Hepatocyte (in vitro differentiated cells): ENCODE data around the gene HEXD. TPM values are rescaled to one million over a fixed set of nuclear protein-coding genes. Genes with fewer than 3 reads are reported as not detected.

ENCODE experiments used
- DNase-seq: peaks from one replicate; pipeline ENCODE4 v3.0.0-alpha.2; 2016; ENCODE audit warnings: low spot score
- H2AFZ ChIP-seq: fragments of 200-600 bp; sonication (generic); 2 replicates; pipeline ENCODE4 v1.6.0; 2016; ENCODE audit warnings: antibody characterized with exemption, mild to moderate bottlenecking
- H3K27ac ChIP-seq: fragments of 200-600 bp; sonication (generic); 2 replicates; pipeline ENCODE4 v1.5.1; 2016; ENCODE audit warnings: mild to moderate bottlenecking
- H3K27me3 ChIP-seq: fragments of 200-600 bp; sonication (generic); 2 replicates; pipeline ENCODE4 v1.6.1; 2016
- H3K36me3 ChIP-seq: fragments of 200-600 bp; sonication (generic); replicated peaks from 2 replicates; pipeline ENCODE4 v1.5.1; 2016; ENCODE audit warnings: low read depth; ENCODE audit not compliant: insufficient read depth
- H3K4me1 ChIP-seq: fragments of 200-600 bp; sonication (generic); 2 replicates; pipeline ENCODE4 v1.5.1; 2016; ENCODE audit warnings: mild to moderate bottlenecking, moderate library complexity; ENCODE audit not compliant: insufficient read depth
- H3K4me2 ChIP-seq: fragments of 200-600 bp; sonication (generic); 2 replicates; pipeline ENCODE4 v1.6.0; 2016
- H3K4me3 ChIP-seq: fragments of 200-600 bp; sonication (generic); 2 replicates; pipeline ENCODE4 v1.5.1; 2016; ENCODE audit warnings: mild to moderate bottlenecking
- H3K79me2 ChIP-seq: fragments of 200-600 bp; sonication (generic); 2 replicates; pipeline ENCODE4 v1.6.0; 2017; ENCODE audit warnings: mild to moderate bottlenecking
- H3K9me2 ChIP-seq: fragments of 200-600 bp; sonication (generic); replicated peaks from 2 replicates; pipeline ENCODE4 v1.6.0; 2017; ENCODE audit warnings: mild to moderate bottlenecking; ENCODE audit not compliant: insufficient read depth
- H3K9me3 ChIP-seq: fragments of 200-600 bp; sonication (generic); 2 replicates; pipeline ENCODE4 v1.5.1; 2016; ENCODE audit warnings: low read depth, mild to moderate bottlenecking
- H4K20me1 ChIP-seq: fragments of 200-600 bp; sonication (generic); 2 replicates; pipeline ENCODE4 v1.6.0; 2016; ENCODE audit warnings: mild to moderate bottlenecking; ENCODE audit not compliant: insufficient read depth, poor library complexity, severe bottlenecking
- CTCF ChIP-seq: fragments of 200-600 bp; sonication (generic); IDR thresholded peaks from 2 replicates; pipeline ENCODE4 v1.5.1; 2016; ENCODE audit warnings: antibody characterized with exemption, mild to moderate bottlenecking; ENCODE audit not compliant: poor library complexity
- EZH2 ChIP-seq: fragments of 200-600 bp; sonication (generic); IDR thresholded peaks from 2 replicates; pipeline ENCODE4 v1.6.1; 2016; ENCODE audit warnings: antibody characterized with exemption, mild to moderate bottlenecking, borderline replicate concordance
- EZH2phosphoT487 ChIP-seq: fragments of 200-600 bp; sonication (generic); IDR thresholded peaks from one replicate; pipeline ENCODE4 v1.6.1; 2018; ENCODE audit warnings: antibody characterized with exemption, mild to moderate bottlenecking, low read depth, moderate library complexity; ENCODE audit not compliant: unreplicated experiment, severe bottlenecking
- WGBS: methylation state at CpG from one replicate; pipeline ENCODE4 v1.1.6; 2016; ENCODE audit warnings: low lambda C conversion rate; ENCODE audit errors: missing lambda C conversion rate; 5-methylcytosine and 5-hydroxymethylcytosine counted together
- polyA plus RNA-seq: library from polyadenylated mRNA; unstranded; fragments of >200 nt; fragmentation: Nextera tagmentation; extraction: Ambion mirVana; gene quantifications from 2 replicates; pipeline ENCODE4 v1.2.1, GENCODE V29; 2016
- total RNA-seq: library from RNA; depleted of rRNA; stranded (reverse); fragments of >200 nt; gene quantifications from 2 replicates; pipeline ENCODE4 v1.2.3, GENCODE V29; 2014

HEXD gene
- total and polyA plus RNA-seq, 2 experiments from 2014 or later = 32.6 to 46.0 TPM

DNA sequence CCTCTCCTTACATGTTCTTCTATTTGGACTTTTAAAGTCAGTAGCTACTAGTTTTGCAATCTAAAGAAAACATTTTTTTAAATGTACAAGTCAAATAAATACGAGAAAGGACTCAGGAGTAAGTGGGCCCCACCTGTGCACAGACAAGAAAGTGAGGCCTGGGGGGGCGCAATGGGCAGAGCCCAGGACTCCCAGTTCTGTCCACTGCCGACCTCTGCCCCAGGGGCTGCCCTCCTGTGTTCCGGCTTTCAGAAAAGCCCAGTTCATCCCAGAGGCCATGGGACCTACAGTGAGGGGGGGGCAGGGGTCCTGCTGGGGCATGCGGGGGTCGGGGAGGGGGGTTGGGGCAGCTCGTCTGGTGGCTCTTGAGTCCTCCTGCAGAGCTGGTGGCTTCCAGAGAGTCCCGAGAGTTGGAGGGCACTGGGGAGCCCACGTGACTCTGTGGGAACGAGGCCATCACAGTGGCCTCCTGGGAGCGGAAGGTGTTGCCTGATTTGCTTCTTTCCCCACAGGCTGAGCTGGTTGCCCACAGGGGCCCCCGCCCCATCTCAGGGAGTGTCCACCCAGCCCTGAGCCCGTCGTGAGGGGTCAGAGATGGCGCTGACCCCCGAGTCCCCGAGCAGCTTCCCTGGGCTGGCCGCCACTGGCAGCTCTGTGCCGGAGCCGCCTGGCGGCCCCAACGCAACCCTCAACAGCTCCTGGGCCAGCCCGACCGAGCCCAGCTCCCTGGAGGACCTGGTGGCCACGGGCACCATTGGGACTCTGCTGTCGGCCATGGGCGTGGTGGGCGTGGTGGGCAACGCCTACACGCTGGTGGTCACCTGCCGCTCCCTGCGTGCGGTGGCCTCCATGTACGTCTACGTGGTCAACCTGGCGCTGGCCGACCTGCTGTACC, 44.2 kb upstream of the HEXD start:
- Histone ChIP-seq H3K4me2 (no peak overlapping the region), H3K9me2 (no peaks in the 10 kb centered on the region), H3K36me3 (no peaks in the 10 kb centered on the region), H2AFZ (no peak overlapping the region), H3K4me3 (no peak overlapping the region), H3K27me3 (peaks cover 37% of the 10 kb centered on the region), H4K20me1 (no peaks in the 10 kb centered on the region), H3K4me1 (peaks cover 9% of the 10 kb centered on the region), H3K9me3 (no peaks in the 10 kb centered on the region), H3K79me2 (no peaks in the 10 kb centered on the region), H3K27ac (no peak overlapping the region)
- no peak for DNase-seq
- TF ChIP-seq EZH2phosphoT487 = no peak
- no peak for TF ChIP-seq CTCF
- no peak for TF ChIP-seq EZH2
- 94% methylated on average over 36 of the region's 37 CpGs for WGBS

- Histone ChIP-seq H4K20me1 (no peaks in the 10 kb centered on the region), H3K4me2 (no peak overlapping the region), H3K4me1 (peaks cover 9% of the 10 kb centered on the region), H3K27me3 (peaks cover 35% of the 10 kb centered on the region), H3K36me3 (no peaks in the 10 kb centered on the region), H2AFZ (no peak overlapping the region), H3K4me3 (no peak overlapping the region), H3K79me2 (no peaks in the 10 kb centered on the region), H3K9me2 (no peaks in the 10 kb centered on the region), H3K9me3 (no peaks in the 10 kb centered on the region), H3K27ac (no peak overlapping the region)
- no peak for DNase-seq
- TF ChIP-seq CTCF = no peak
- TF ChIP-seq EZH2 = no peak
- no peak for TF ChIP-seq EZH2phosphoT487
- 98% methylated on average over 74 of the region's 79 CpGs for WGBS
Measured at GRCh38 chr17:82374626-82375331, 43.4 kb upstream of the HEXD start.

- 97% methylated on average over 31 of the region's 46 CpGs for WGBS
Measured at GRCh38 chr17:82375359-82376041, 42.6 kb upstream of the HEXD start.

More at GRCh38 chr17:82375359-82376041, 42.6 kb upstream of the HEXD start:
- Histone ChIP-seq H3K36me3 (no peaks in the 10 kb centered on the region), H3K27me3 (peaks cover 30% of the 10 kb centered on the region), H3K27ac (no peak overlapping the region), H3K4me3 (no peak overlapping the region), H3K4me2 (no peak overlapping the region), H3K4me1 (peaks cover 9% of the 10 kb centered on the region), H4K20me1 (no peaks in the 10 kb centered on the region), H3K9me3 (no peaks in the 10 kb centered on the region), H3K79me2 (no peaks in the 10 kb centered on the region), H2AFZ (no peak overlapping the region), H3K9me2 (no peaks in the 10 kb centered on the region)
- no peak for DNase-seq
- TF ChIP-seq EZH2phosphoT487 (no peak), CTCF (no peak), EZH2 (no peak)
